Measurements from ENCODE around the gene JAML. TPM values are rescaled to one million over a fixed set of nuclear protein-coding genes. Genes with fewer than 3 reads are reported as not detected.

JAML gene
- total and polyA plus RNA-seq, 2 donors (not counting 1 experiment from before 2014, with no cell fraction given) = not detected

DNA sequence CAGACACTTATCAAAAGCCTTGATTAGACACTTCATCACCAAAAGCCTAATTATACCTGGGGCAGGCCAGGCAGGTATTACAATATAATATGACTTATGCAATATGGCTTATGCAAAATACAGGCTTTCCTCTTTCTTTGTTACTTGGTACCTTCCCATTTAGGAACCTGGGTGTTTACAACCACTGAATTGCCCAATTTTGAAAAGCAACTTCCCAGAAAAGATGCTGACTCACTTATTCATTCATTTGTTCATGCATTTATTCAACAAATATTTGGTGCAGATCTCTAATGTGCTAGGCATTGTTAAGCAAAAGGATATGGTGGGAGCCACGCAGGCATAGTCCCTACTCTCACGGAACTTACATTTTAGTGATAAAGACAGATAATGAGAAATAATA, 13.6 kb upstream of the JAML start:
- Histone ChIP-seq H3K9ac (ENCODE audit: insufficient read depth, low read length) (no peak overlapping the region), H3K27me3 (ENCODE audit: control insufficient read depth, insufficient read depth, low read length) (no peaks in the 10 kb centered on the region), H3K79me2 (ENCODE audit: control insufficient read depth, insufficient read depth, low read length) (no peaks in the 10 kb centered on the region), H3K9me3 (ENCODE audit: control insufficient read depth, insufficient read depth, low read depth, low read length) (no peaks in the 10 kb centered on the region), H4K20me1 (ENCODE audit: control insufficient read depth, extremely low read depth, insufficient read depth, low read length) (no peaks in the 10 kb centered on the region), H3K36me3 (ENCODE audit: control insufficient read depth, insufficient read depth, low read length) (no peaks in the 10 kb centered on the region), H3K4me1 (ENCODE audit: control insufficient read depth, extremely low read depth, insufficient read depth, low read length) (no peaks in the 10 kb centered on the region), H2AFZ (ENCODE audit: low read length) (no peak overlapping the region), H3K4me3 (replicated peaks in 1 of 4; ENCODE audit: control extremely low read depth in 1 of 4, insufficient read depth in 1 of 4, low read depth in 3 of 4, low read length in 4 of 4) (no peak overlapping the region), H3K4me2 (ENCODE audit: extremely low read depth, insufficient read depth, low read length) (no peak overlapping the region), H3K27ac (ENCODE audit: insufficient read depth, low read length) (no peak overlapping the region)
- TF ChIP-seq EZH2 (IDR thresholded peaks at IDR 0.05; ENCODE audit: low read length, missing control alignments) = no peak
- no peak for TF ChIP-seq CTCF (conservative IDR thresholded peaks at IDR 0.05 in 1 of 2, IDR thresholded peaks at IDR 0.05 in 1 of 2; ENCODE audit: low read depth in 1 of 2, low read length in 2 of 2)
- no peak for DNase-seq (ENCODE audit: low read depth in 2 of 2)

DNA sequence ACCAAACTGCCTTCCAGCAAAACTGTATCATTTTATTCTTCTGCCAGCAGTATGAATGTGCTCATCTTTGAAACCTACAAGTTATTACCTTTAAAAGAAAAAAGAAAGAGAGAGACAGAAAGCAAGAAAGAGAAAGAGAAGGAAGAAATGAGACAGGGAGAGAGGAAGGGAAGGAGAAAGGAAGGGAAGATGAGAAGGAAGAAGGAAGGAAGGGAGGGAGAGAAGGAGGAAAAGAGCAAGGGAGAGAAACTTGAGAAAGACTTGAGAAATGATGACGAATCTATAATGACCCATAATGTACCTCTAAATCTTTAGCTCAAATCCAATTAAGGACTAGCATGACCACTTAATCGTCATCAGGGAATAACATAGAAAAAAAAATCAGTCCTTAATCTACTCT, 11.4 kb upstream of the JAML start:
- Histone ChIP-seq H2AFZ (ENCODE audit: low read length) (no peak overlapping the region), H3K4me2 (ENCODE audit: extremely low read depth, insufficient read depth, low read length) (no peak overlapping the region), H3K9ac (ENCODE audit: insufficient read depth, low read length) (no peak overlapping the region), H3K36me3 (ENCODE audit: control insufficient read depth, insufficient read depth, low read length) (no peaks in the 10 kb centered on the region), H4K20me1 (ENCODE audit: control insufficient read depth, extremely low read depth, insufficient read depth, low read length) (no peaks in the 10 kb centered on the region), H3K4me3 (replicated peaks in 1 of 4; ENCODE audit: control extremely low read depth in 1 of 4, insufficient read depth in 1 of 4, low read depth in 3 of 4, low read length in 4 of 4) (no peak overlapping the region), H3K9me3 (ENCODE audit: control insufficient read depth, insufficient read depth, low read depth, low read length) (no peaks in the 10 kb centered on the region), H3K79me2 (ENCODE audit: control insufficient read depth, insufficient read depth, low read length) (no peaks in the 10 kb centered on the region), H3K27me3 (ENCODE audit: control insufficient read depth, insufficient read depth, low read length) (no peaks in the 10 kb centered on the region), H3K4me1 (ENCODE audit: control insufficient read depth, extremely low read depth, insufficient read depth, low read length) (no peaks in the 10 kb centered on the region), H3K27ac (ENCODE audit: insufficient read depth, low read length) (no peak overlapping the region)
- no peak for DNase-seq (ENCODE audit: low read depth in 2 of 2)
- TF ChIP-seq CTCF (conservative IDR thresholded peaks at IDR 0.05 in 1 of 2, IDR thresholded peaks at IDR 0.05 in 1 of 2; ENCODE audit: low read depth in 1 of 2, low read length in 2 of 2) (no peak), EZH2 (IDR thresholded peaks at IDR 0.05; ENCODE audit: low read length, missing control alignments) (no peak)

DNA sequence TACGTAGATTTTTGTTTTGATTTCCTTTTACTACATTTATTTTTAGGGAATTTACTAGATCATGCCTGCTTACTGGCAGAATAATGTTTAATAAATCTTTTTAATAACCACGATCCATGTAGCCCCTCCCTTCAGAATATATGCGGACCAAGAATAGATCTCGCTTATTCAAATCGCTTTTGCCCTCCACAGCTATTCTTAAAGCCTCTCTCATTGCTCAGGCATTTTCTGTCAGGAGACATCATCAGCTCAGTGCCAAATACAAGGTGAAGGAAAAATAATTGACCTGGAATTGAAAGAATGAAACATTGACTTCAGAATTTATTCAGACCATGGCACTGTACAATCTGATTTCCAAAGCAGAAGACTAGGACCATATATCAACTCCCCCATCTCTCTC, 10.0 kb upstream of the JAML start:
- Histone ChIP-seq H3K36me3 (ENCODE audit: control insufficient read depth, insufficient read depth, low read length) (no peaks in the 10 kb centered on the region), H4K20me1 (ENCODE audit: control insufficient read depth, extremely low read depth, insufficient read depth, low read length) (no peaks in the 10 kb centered on the region), H3K4me2 (ENCODE audit: extremely low read depth, insufficient read depth, low read length) (no peak overlapping the region), H3K4me1 (ENCODE audit: control insufficient read depth, extremely low read depth, insufficient read depth, low read length) (no peaks in the 10 kb centered on the region), H3K79me2 (ENCODE audit: control insufficient read depth, insufficient read depth, low read length) (no peaks in the 10 kb centered on the region), H3K4me3 (replicated peaks in 1 of 4; ENCODE audit: control extremely low read depth in 1 of 4, insufficient read depth in 1 of 4, low read depth in 3 of 4, low read length in 4 of 4) (no peak overlapping the region), H2AFZ (ENCODE audit: low read length) (no peak overlapping the region), H3K27ac (ENCODE audit: insufficient read depth, low read length) (no peak overlapping the region), H3K9me3 (ENCODE audit: control insufficient read depth, insufficient read depth, low read depth, low read length) (no peaks in the 10 kb centered on the region), H3K27me3 (ENCODE audit: control insufficient read depth, insufficient read depth, low read length) (no peaks in the 10 kb centered on the region), H3K9ac (ENCODE audit: insufficient read depth, low read length) (no peak overlapping the region)
- no peak for DNase-seq (ENCODE audit: low read depth in 2 of 2)
- TF ChIP-seq CTCF (conservative IDR thresholded peaks at IDR 0.05 in 1 of 2, IDR thresholded peaks at IDR 0.05 in 1 of 2; ENCODE audit: low read depth in 1 of 2, low read length in 2 of 2) (no peak), EZH2 (IDR thresholded peaks at IDR 0.05; ENCODE audit: low read length, missing control alignments) (no peak)

Measured in fibroblast of lung (primary cell).